ENCODE results near the gene ESRRA. TPM values are rescaled to one million over a fixed set of nuclear protein-coding genes. Genes with fewer than 3 reads are reported as not detected.

Gene ESRRA
- total RNA-seq, 1 experiment from 2014 or later = 53.4 TPM

GRCh38 chr11:64352995-64353714 is 47.8 kb downstream of the ESRRA start:
- H3K4me3 Mint-ChIP-seq (ENCODE audit: low read depth, unreplicated experiment) = no peak overlapping the region
- H3K4me1 Mint-ChIP-seq (ENCODE audit: low read depth, unreplicated experiment) = peaks cover 14% of the 10 kb centered on the region
- H3K27ac Mint-ChIP-seq (ENCODE audit: unreplicated experiment) = no peak overlapping the region
- DNase-seq = no peak
- peaks cover 6% of the 10 kb centered on the region for H3K36me3 Mint-ChIP-seq (ENCODE audit: insufficient read depth, unreplicated experiment)
- no peak for TF ChIP-seq CTCF (IDR thresholded peaks at IDR 0.05; ENCODE audit: unreplicated experiment)
- no TSS peak for BruUV-seq (replicated peaks)
- intact Hi-C loops (cut with micrococcal nuclease; ENCODE audit: unreplicated experiment) = no loop called here
- no peaks in the 10 kb centered on the region for H3K27me3 Mint-ChIP-seq (ENCODE audit: unreplicated experiment)
- no peaks in the 10 kb centered on the region for H3K9me3 Mint-ChIP-seq (ENCODE audit: low read depth, unreplicated experiment)
- CTCF ChIA-PET = interaction anchor here (0.6 to 4.6 kb wide), 4 partner anchors 10 to 1308 kb away, joined by 3 to 168 read pairs (median 12); partner anchors contain the start of genes PRDX5 and TRMT112

GRCh38 chr11:64353715-64354506 is 48.6 kb downstream of the ESRRA start:
- DNase-seq = no peak
- Mint-ChIP-seq H3K27me3 (ENCODE audit: unreplicated experiment) (no peaks in the 10 kb centered on the region), H3K27ac (ENCODE audit: unreplicated experiment) (no peak overlapping the region), H3K4me1 (ENCODE audit: low read depth, unreplicated experiment) (peaks cover 18% of the 10 kb centered on the region), H3K9me3 (ENCODE audit: low read depth, unreplicated experiment) (no peaks in the 10 kb centered on the region), H3K4me3 (ENCODE audit: low read depth, unreplicated experiment) (no peak overlapping the region), H3K36me3 (ENCODE audit: insufficient read depth, unreplicated experiment) (peaks cover 14% of the 10 kb centered on the region)
- BruUV-seq (replicated peaks) = no TSS peak
- CTCF ChIA-PET = interaction anchor here (0.9 to 4.6 kb wide), 6 partner anchors 10 to 84 kb away, joined by 3 to 168 read pairs (median 24); partner anchors contain the start of genes ESRRA, PRDX5 and TRMT112
- TF ChIP-seq CTCF (IDR thresholded peaks at IDR 0.05; ENCODE audit: unreplicated experiment) = no peak
- intact Hi-C loops (cut with micrococcal nuclease; ENCODE audit: unreplicated experiment) = no loop called here

- CTCF ChIA-PET = interaction anchor here (0.5 to 4.6 kb wide), 28 partner anchors 9 to 720 kb away, joined by 3 to 168 read pairs (median 6); partner anchors contain the start of genes ESRRA, PRDX5, STIP1 and TRMT112
- peaks cover 27% of the 10 kb centered on the region for H3K36me3 Mint-ChIP-seq (ENCODE audit: insufficient read depth, unreplicated experiment)
- H3K4me3 Mint-ChIP-seq (ENCODE audit: low read depth, unreplicated experiment) = peak overlapping the region; percentile 61
- peak; percentile 93 for DNase-seq
- TF ChIP-seq CTCF (IDR thresholded peaks at IDR 0.05; ENCODE audit: unreplicated experiment) = peak; percentile 71
- no peaks in the 10 kb centered on the region for H3K9me3 Mint-ChIP-seq (ENCODE audit: low read depth, unreplicated experiment)
- peaks cover 28% of the 10 kb centered on the region for H3K4me1 Mint-ChIP-seq (ENCODE audit: low read depth, unreplicated experiment)
- H3K27me3 Mint-ChIP-seq (ENCODE audit: unreplicated experiment) = no peaks in the 10 kb centered on the region
- BruUV-seq (replicated peaks) = TSS peak; percentile 9
- H3K27ac Mint-ChIP-seq (ENCODE audit: unreplicated experiment) = peak overlapping the region; percentile 82
- intact Hi-C loops (cut with micrococcal nuclease; ENCODE audit: unreplicated experiment) = loop anchor here (1.0 to 5.0 kb wide), 2 partner anchors 38 to 297 kb away; partner anchors contain the start of gene TRMT112
These were observed 50.0 kb downstream of the ESRRA start for GRCh38 chr11:64355078-64355940.
